HT-29 (cell line): ENCODE measurements around the gene GABBR1. TPM values are rescaled to one million over a fixed set of nuclear protein-coding genes. Genes with fewer than 3 reads are reported as not detected.
A peak's percentile ranks its signal among the peaks of the same experiment; 100 is the strongest.

Experiments used
- DNase-seq: peaks from one replicate; pipeline ENCODE4 v3.0.0-alpha.2; 2015; ENCODE audit warnings: low spot score
- total RNA-seq: library from RNA; depleted of rRNA; stranded (reverse); fragments of >200 nt; shearing (Covaris generic); gene quantifications from 2 replicates; pipeline ENCODE4 v1.2.3, GENCODE V29; 2014

Gene GABBR1
- total RNA-seq, 1 experiment from 2014 or later: 0.10 TPM

- peak; percentile 74 for DNase-seq
These were observed 20.6 kb upstream of the GABBR1 start for GRCh38 chr6:29653452-29654038.

GRCh38 chr6:29652198-29652584 lies 19.2 kb upstream of the GABBR1 start:
- no peak for DNase-seq

GRCh38 chr6:29651413-29652197 lies 18.6 kb upstream of the GABBR1 start:
- DNase-seq: peak; percentile 48

DNA sequence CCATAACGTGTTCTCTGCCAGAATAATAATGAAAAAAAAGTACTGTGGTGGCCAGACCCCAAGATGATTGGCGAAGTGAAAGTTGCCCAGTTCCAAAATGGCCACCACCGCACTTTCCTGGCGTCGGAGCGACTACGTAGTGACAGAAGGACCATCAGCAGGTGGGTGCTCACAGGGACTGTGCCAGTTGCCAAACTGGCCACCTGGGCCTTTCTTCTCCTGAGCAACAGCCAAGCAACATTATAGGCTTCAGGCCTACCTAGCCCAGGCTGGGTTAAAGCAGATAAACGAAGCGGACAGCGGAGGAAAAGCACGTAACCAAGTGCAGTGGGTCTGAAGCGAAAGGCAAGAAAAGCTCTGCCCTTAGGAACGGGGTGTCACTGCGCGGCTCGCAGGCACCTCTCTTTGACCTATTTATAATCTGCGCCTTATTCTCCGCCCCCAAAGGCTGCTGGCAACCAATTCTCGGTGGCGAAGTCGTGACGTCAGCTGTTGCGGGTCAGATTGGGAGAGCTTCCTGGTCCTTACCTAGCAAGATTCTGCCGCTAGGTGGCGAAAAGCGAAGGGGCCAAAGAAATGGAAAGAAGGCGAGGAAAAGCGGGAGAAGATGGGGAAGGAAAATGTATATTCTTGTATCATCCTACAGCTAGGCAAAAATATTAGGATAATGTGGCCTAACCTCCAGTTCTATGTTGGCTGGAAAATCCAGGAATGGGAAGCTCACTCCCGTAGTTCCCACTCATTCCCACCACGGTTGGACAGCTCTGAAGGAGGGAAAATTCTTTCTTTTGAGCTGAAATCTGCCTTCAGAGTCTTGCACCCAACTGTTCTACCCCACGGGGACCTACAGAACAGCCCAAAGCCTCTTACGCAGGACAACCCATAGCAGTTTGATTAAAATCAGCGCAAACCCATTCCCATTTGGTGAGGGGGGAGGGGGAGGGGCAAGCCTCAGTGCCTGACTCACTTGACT lies 17.0 kb upstream of the GABBR1 start:
- peak; percentile 99 for DNase-seq

DNA sequence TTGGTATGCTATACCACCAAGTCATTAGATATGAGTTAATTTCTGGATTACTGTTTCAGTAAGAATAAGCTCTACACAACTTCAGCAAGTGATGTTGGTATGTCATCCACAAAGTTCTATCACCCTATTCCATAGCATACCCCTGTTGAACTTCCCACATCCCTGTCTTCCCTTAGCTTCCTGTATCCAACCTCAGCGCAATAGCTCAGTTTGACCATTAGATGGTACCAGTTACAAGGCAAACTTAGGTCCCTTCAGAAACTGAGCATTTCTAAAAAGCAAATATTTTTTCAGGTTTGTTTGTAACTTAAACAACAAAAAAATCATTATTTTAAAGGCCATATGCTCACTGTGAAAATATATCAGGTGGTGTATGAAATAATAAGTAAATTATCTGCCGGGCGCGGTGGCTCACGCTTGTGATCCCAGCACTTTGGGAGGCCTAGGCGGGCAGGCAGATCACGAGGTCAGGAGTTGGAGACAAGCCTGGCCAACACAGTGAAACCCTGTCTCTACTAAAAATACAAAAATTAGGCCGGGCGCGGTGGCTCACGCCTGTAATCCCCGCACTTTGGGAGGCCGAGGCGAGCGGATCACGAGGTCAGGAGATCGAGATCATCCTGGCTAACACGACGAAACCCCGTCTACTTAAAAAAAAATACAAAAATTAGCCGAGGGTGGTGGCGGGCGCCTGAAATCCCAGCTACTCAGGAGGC lies 15.1 kb upstream of the GABBR1 start:
- DNase-seq: peak; percentile 34

DNA sequence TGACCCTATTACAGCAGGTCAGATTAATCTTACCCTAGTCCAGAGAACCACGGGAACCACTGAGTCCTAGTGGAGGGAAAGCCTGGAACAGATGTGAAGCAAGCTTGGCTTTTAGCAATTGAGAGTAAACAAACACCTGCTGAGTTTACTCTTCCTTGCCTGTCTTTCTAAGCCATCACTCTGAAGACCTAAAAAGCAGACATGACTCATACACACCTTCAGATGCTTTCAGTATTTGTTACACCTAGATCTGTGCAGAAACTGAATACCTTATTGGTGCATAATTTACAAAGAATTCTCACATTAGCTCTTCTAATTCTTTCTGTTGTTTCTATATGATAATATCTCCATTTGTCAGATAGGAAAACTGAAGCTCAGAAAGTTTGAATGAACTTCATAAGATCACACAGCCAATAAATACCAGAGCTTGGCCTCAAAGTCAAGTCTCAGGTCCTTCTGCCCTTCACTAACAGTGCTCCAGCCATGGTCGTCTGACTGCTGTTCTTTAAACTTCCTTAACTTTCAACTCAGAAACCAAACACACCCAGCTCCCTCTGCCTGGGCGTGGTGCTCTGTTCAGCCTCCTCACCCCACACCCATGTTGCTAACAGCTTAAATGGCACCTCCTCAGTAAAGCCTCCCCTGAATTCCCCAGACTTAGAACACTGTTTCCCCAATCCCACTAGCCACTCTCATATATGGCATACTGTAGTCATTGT lies 8.6 kb upstream of the GABBR1 start:
- no peak for DNase-seq

DNA sequence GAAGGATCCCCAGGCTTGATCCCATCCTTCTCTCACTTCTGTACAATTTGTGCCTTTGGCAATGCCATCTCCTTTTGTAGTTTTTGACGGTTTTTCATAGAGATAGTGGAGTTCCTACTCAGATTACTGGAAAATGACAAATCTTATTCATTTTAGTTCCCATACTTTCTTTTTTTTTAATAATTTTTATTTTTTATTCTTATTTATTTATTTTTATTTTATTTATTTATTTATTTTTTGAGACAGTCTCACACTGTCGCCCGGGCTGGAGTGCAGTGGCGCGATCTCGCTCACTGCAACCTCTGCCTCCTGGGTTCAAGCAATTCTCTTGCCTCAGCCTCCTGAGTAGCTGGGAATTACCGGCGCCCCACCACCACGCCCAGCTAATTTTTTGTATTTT lies 4.3 kb upstream of the GABBR1 start:
- DNase-seq: no peak

- DNase-seq: no peak
These were observed 537 bp upstream of the GABBR1 start for GRCh38 chr6:29633534-29633905.

DNA sequence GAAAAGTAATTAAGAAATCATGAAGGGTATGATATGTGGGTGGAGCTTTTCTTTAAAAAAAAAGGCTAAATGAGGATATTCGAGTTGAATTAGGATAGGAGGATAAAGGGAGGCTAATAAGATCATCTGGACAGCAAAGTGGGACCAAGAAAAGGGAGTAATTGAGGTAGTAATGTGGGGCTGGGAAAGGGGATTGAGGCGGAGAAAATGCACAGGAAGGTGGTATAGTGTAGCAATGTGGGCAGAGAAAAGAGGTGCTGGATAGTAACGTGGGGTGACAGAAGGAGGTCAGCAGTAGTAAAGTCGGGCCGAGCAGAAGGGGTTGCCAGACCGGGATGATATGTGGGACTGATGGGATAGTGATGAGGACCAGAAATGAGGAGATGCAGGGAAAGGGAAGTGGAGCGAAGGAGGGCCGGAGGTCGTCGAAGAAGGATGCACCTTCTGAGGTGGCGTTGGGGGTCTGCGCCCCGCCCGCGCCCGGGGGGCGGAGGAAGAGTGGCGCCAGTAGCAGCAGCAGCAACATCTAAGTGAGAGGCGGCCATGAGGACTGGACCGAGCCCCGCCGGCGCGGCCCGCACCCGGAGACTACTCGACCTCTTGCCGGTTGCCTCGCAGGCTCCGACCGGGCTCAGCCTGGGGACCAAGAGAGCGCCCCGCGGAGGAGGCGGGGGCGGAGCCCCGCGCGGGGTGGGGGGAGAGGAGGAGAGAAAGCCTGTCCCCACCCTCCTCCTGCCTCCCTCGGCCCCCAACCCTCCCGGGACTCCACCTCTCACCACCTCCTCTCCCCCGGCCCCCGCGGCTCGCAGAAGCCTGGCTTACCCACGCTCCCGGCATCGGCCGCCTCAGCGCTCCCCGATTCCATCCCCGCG lies 887 bp downstream of the GABBR1 start:
- DNase-seq: no peak

- DNase-seq: no peak
These were observed 1.7 kb downstream of the GABBR1 start for GRCh38 chr6:29631209-29631810.

- DNase-seq: no peak
These were observed 2.7 kb downstream of the GABBR1 start for GRCh38 chr6:29630315-29630714.

DNA sequence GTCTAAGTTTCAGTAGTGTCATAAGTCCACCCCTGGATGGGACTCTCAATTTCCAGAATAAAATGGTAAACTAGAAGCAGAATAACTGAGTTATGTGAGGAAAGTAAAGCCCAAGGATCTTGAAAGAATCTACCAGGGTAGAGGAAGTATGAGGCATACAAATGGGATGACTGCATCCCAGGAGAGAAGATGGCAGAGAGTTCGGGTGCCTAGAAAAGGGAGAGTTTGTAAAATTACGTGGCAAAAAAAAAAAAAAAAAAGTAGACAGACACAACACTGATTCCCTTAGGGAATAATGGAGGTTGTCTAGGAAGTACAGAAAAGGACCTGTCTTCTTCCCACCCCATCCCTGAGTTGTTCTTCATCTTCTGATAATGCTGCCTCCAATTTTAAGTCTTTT lies 3.4 kb downstream of the GABBR1 start:
- no peak for DNase-seq

DNA sequence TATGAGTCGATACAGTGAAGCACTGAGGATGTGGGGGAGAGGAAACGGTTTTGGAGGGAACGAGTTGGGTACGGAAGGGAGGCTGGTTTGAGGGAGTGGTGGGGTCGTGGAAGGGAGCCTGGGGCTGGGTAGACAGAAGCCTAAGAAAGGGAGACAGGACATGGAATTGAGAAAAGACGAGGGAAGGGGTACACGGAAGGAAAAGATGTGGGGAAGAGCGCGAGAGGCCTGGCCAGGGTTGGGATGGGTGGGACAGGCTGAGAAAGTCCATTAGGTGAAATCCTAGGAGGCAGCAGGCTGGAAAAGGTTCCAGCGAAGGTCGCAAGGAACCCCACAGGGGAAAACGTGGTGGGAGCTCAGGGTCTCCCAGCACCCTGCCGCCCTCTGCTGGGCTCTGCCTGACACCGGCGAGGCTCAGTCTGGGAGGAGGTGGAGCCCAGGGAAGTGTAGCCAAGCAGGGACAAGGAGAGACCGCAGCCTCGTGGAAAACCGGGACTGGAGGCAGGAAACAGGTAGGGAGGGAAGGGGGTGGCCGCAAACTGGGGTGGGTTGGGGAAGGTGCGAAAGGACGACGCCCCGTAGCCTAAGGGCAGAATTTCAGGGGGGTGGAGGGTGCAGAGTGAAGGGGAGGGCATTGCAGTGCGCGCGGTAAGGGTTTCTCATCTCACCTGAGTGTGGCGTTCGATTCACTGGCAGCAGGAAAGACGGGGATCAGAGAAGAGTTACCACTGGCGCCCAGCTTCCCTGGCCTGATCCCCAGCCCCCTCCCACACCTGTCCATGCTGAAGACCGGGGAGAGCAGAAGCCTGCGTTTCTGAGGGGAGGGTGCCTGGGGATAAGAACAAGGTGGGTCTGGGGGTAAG lies 4.3 kb downstream of the GABBR1 start:
- no peak for DNase-seq

DNA sequence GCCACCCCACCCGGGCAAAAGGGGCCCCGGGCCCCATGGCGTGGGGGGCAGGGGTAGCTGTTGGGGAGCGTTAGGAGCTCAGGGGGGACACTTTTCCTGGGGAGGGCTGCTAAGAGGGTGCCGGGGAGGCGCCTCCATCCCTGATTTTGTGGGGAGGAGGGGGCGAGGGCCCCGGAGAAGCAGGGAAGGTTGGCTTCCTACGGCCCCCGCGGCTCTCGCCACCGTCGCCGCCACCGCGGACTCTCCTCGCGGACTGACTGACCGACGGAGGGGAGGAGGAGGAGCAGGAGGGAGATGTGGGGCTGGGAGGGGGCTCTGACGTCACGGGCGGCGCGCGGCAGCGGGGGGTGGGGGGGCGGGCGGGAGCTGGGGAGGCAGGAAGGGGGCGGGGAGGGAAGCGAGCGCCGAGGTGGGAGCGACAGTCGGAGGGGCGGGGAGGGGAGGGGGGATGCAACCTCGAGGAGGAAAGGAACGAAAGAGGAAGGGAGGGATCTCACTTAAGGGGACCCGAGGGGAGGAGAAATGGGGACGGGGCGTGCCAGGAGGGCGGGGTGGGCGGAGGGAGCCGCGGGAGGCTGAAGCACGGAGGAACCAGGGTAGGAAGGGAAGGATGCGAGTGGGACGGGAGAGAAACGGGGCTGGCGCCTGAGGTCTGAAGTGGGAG lies 5.1 kb downstream of the GABBR1 start:
- DNase-seq: no peak

DNA sequence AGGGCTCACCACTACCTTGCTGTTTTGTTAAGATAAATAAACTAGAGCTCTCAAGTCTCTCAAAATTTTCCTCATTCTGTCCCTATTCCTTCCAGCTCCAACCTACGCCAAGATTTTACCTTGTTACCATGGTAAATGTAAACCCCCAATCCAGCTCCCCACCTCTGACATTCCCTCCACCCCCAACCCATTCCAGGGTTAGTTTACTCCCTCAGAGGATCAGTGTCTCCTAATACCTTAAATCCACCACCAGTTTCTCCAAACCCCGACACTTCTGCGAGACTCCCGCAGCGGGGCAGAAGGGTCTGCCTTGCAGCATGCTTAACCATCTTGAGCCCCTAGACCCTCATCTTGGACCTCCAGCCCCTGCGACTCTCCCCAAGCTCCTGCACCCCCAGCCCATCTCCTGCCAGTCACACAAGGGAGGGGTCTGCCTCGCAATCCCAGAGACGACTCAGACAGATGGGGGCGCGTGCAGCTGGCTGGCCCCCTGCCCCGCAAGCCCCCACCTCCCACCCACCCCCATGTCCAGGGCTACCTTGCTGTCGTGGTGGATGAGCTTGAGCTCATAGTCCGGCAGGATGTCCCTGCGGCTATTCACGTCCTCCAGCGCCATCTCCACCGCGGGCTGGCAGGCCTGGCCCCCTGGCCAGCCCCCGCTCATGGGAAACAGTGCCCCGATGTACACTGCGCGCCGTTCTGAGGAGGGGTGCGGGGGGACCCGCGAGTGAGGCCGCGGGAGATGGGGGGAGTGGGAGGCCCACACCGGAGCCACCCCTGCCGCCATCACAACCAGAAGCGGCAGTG lies 5.8 kb downstream of the GABBR1 start:
- no peak for DNase-seq

DNA sequence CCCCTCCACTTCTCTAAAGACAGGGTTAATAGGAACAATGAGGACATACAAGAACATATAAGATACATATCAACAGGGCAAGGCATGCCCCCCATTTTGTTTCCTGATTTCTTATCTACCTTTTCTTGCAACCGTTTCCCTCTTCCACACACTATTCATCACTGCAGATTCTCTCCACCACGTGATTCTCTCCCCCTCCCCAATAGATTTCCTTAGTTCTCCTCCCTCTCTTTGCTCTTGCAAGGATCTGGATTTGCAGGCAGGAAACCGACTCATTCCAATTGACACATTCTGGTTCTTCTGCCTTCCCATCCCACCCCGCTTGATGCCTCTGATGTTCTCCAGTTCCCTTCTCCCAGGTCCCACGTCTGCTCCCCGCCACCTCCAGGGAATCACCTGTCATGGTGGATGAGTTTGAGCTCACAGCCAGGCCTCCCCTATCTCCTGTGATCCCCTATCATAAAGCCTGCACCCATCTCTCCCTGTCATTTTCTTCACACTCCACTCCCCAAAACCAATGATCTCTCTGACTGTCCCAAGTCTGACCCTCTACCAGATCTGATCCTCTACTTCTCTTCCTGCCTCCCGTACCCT lies 7.5 kb downstream of the GABBR1 start:
- no peak for DNase-seq

DNA sequence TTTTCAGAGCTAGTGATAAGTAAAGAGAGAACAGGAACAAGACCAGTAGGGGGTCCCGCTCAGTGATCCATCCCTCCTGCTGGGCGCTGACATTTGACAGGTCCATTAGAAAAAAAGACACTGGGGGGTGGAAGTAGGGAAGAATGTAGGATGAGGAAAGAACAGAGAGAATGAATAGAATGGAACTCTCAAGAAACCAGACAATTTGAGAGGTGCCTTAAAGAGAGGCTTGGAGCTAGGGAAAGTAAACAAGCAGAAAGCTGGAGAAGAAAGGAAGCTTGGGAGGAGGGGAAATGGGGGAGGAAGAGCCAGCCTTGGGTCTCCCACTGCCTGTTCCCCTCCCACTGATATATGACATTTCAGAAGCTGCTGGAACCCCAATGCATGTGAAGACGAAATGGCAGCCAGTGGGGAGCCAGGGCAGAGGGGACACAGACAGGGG lies 8.4 kb downstream of the GABBR1 start:
- no peak for DNase-seq
